ENCODE data around the gene KCNJ15.

- no peak for TF ChIP-seq POLR2A (IDR thresholded peaks at IDR 0.05)
- TF ChIP-seq CTCF (IDR thresholded peaks at IDR 0.05) = no peak
Measured at GRCh38 chr21:38295997-38296764, 39.4 kb downstream of the KCNJ15 start.
